HG03432 (cell line): Measurements from ENCODE around the gene RBM7.

ENCODE experiments used
- ATAC-seq: cut with Tn5 transposase; IDR thresholded peaks from one replicate; pipeline ENCODE4 v1.9.1; 2021; ENCODE audit warnings: mild to moderate bottlenecking, moderate library complexity; ENCODE audit not compliant: unreplicated experiment

The RBM7 gene

GRCh38 chr11:114447892-114448291 lies 47.4 kb downstream of the RBM7 start:
- no peak for ATAC-seq

- ATAC-seq = no peak
Measured at GRCh38 chr11:114448749-114449482, 48.5 kb downstream of the RBM7 start.

- no peak for ATAC-seq
Measured at GRCh38 chr11:114449845-114450244, 49.4 kb downstream of the RBM7 start.

- ATAC-seq = no peak
Measured at GRCh38 chr11:114452399-114452798, 51.9 kb downstream of the RBM7 start.
